ENCODE data around the gene CALU. TPM values are rescaled to one million over a fixed set of nuclear protein-coding genes. Genes with fewer than 3 reads are reported as not detected.

The CALU gene
- total RNA-seq, 1 experiment from 2014 or later: 147 TPM

- Mint-ChIP-seq H3K36me3 (ENCODE audit: insufficient read depth, unreplicated experiment) (peaks cover 88% of the 10 kb centered on the region), H3K27ac (ENCODE audit: low read depth, unreplicated experiment) (no peak overlapping the region), H3K4me3 (ENCODE audit: unreplicated experiment) (no peak overlapping the region), H3K27me3 (ENCODE audit: insufficient read depth, unreplicated experiment) (no peaks in the 10 kb centered on the region), H3K9me3 (ENCODE audit: unreplicated experiment) (no peaks in the 10 kb centered on the region), H3K4me1 (ENCODE audit: insufficient read depth, unreplicated experiment) (peaks cover 5% of the 10 kb centered on the region)
- TF ChIP-seq CTCF (IDR thresholded peaks at IDR 0.05; ENCODE audit: unreplicated experiment): no peak
- intact Hi-C loops (cut with micrococcal nuclease): no loop called here
- POLR2A ChIA-PET: no interaction called here
- BruUV-seq (replicated peaks): no TSS peak
- CTCF ChIA-PET: interaction anchor here (0.9 kb wide), 1 partner anchor 127 kb away, joined by 3 read pairs; no protein-coding TSS in a partner anchor
- DNase-seq (ENCODE audit: unreplicated experiment): no peak
Measured at GRCh38 chr7:128752251-128752650, 13.1 kb downstream of the CALU start.

- H3K36me3 Mint-ChIP-seq (ENCODE audit: insufficient read depth, unreplicated experiment): peaks cover 91% of the 10 kb centered on the region
- intact Hi-C loops (cut with micrococcal nuclease): no loop called here
- POLR2A ChIA-PET: interaction anchor here (1.8 to 2.3 kb wide), 3 partner anchors 12 to 15 kb away, joined by 6 to 15 read pairs (median 9); partner anchors contain the start of gene CALU
- H3K27ac Mint-ChIP-seq (ENCODE audit: low read depth, unreplicated experiment): no peak overlapping the region
- H3K4me3 Mint-ChIP-seq (ENCODE audit: unreplicated experiment): no peak overlapping the region
- no peaks in the 10 kb centered on the region for H3K27me3 Mint-ChIP-seq (ENCODE audit: insufficient read depth, unreplicated experiment)
- DNase-seq (ENCODE audit: unreplicated experiment): no peak
- H3K4me1 Mint-ChIP-seq (ENCODE audit: insufficient read depth, unreplicated experiment): no peaks in the 10 kb centered on the region
- BruUV-seq (replicated peaks): no TSS peak
- no peaks in the 10 kb centered on the region for H3K9me3 Mint-ChIP-seq (ENCODE audit: unreplicated experiment)
- CTCF ChIA-PET: interaction anchor here (0.7 to 2.0 kb wide), 2 partner anchors 12 to 130 kb away, joined by 3 to 6 read pairs; no protein-coding TSS in a partner anchor
- no peak for TF ChIP-seq CTCF (IDR thresholded peaks at IDR 0.05; ENCODE audit: unreplicated experiment)
Measured at GRCh38 chr7:128755075-128755818, 16.1 kb downstream of the CALU start.

GRCh38 chr7:128755819-128756476 is 16.8 kb downstream of the CALU start:
- no peak overlapping the region for H3K4me3 Mint-ChIP-seq (ENCODE audit: unreplicated experiment)
- intact Hi-C loops (cut with micrococcal nuclease): no loop called here
- no peaks in the 10 kb centered on the region for H3K27me3 Mint-ChIP-seq (ENCODE audit: insufficient read depth, unreplicated experiment)
- no peaks in the 10 kb centered on the region for H3K4me1 Mint-ChIP-seq (ENCODE audit: insufficient read depth, unreplicated experiment)
- no peak for DNase-seq (ENCODE audit: unreplicated experiment)
- no peaks in the 10 kb centered on the region for H3K9me3 Mint-ChIP-seq (ENCODE audit: unreplicated experiment)
- peaks cover 90% of the 10 kb centered on the region for H3K36me3 Mint-ChIP-seq (ENCODE audit: insufficient read depth, unreplicated experiment)
- no peak overlapping the region for H3K27ac Mint-ChIP-seq (ENCODE audit: low read depth, unreplicated experiment)
- ChIA-PET POLR2A (interaction anchor here (1.3 to 1.8 kb wide), 2 partner anchors 11 to 14 kb away, joined by 3 to 6 read pairs; no protein-coding TSS in a partner anchor), CTCF (interaction anchor here (0.7 to 2.0 kb wide), 2 partner anchors 12 to 129 kb away, joined by 3 to 6 read pairs; no protein-coding TSS in a partner anchor)
- no TSS peak for BruUV-seq (replicated peaks)
- no peak for TF ChIP-seq CTCF (IDR thresholded peaks at IDR 0.05; ENCODE audit: unreplicated experiment)

GRCh38 chr7:128757203-128757602 is 18.0 kb downstream of the CALU start:
- H3K27me3 Mint-ChIP-seq (ENCODE audit: insufficient read depth, unreplicated experiment): no peaks in the 10 kb centered on the region
- H3K4me3 Mint-ChIP-seq (ENCODE audit: unreplicated experiment): no peak overlapping the region
- no peak overlapping the region for H3K27ac Mint-ChIP-seq (ENCODE audit: low read depth, unreplicated experiment)
- no peaks in the 10 kb centered on the region for H3K4me1 Mint-ChIP-seq (ENCODE audit: insufficient read depth, unreplicated experiment)
- no TSS peak for BruUV-seq (replicated peaks)
- CTCF ChIA-PET: interaction anchor here (0.7 kb wide), 2 partner anchors 74 to 154 kb away, joined by 3 to 4 read pairs; no protein-coding TSS in a partner anchor
- DNase-seq (ENCODE audit: unreplicated experiment): no peak
- POLR2A ChIA-PET: no interaction called here
- no peaks in the 10 kb centered on the region for H3K9me3 Mint-ChIP-seq (ENCODE audit: unreplicated experiment)
- H3K36me3 Mint-ChIP-seq (ENCODE audit: insufficient read depth, unreplicated experiment): peaks cover 95% of the 10 kb centered on the region
- TF ChIP-seq CTCF (IDR thresholded peaks at IDR 0.05; ENCODE audit: unreplicated experiment): no peak
- intact Hi-C loops (cut with micrococcal nuclease): no loop called here

Measured in MCF 10A (cell line).